ENCODE data around the gene DLST.
A peak's percentile ranks its signal among the peaks of the same experiment; 100 is the strongest.

Gene DLST

DNA sequence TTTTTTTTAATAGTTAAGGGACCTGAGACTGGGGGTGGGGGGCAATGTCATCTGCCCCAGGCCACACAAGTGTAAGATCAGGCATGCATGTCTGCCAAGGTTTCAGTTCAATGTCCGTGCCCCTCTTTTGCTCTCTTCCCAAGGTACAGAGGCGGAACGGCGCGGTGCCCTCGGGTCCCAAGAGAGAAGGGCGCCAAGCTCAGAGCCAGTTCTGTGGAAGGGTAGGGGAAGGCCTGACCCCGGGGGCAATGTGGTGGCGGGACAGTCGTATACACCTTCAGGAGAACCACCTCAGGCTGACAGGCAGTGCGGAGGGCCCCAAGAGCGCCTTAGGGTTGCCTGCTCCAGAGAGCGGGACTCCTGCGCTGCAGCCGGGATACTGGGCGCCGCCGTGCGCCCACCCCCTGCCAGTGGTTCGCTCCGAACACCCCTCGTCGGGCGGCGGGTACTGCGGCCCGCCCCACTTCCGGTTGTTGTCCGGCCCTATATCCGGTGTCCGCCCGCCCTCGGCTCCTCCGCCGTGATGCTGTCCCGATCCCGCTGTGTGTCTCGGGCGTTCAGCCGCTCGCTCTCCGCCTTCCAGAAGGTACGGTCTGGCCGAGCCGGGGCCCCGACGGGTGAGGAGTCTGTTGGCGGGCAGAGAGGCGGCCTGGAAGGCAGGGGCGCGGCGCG is at the start of gene DLST:
Gene DLST, plus strand, starts transcription at position 486 of the 672 bp plus-strand sequence. Its CDS starts 38 bp downstream, at position 524.
- peak; percentile 91 for DNase-seq

- no peak for DNase-seq
Measured at GRCh38 chr14:74832849-74833248, 48.9 kb upstream of the DLST start.

DNA sequence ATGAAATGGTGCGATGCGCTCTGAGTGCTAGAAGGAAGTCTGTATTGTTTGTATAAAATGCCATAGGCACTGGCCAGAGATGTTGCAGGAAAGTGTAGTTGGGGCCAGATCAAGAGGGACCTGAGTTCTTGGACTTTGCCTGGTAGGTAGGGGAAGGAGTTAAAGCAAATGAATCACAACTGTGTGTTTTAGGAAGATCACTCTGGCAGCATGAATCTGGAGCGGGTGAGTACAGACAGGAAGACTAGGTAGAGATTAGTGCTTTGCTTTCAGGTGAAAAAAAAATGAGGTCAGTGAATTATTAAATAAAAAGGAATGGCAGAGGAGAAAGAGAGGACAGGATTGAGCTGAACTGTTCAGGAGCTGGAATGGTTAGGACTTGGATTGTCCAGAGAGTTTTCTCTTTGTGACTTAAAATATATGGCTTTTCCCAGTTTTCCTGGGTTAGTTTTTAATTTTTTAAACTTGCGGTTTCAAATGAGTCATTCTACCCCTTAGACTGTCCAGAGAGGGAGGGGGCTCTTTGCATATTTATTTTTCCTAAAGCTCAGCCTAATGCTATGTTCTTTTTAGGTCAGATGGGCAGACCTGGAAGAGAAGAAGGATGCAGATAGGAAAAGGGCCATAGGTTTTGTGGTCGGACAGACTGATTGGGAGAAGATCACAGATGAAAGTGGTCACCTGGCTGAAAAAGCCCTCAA is 46.9 kb upstream of the DLST start:
- DNase-seq: no peak

DNA sequence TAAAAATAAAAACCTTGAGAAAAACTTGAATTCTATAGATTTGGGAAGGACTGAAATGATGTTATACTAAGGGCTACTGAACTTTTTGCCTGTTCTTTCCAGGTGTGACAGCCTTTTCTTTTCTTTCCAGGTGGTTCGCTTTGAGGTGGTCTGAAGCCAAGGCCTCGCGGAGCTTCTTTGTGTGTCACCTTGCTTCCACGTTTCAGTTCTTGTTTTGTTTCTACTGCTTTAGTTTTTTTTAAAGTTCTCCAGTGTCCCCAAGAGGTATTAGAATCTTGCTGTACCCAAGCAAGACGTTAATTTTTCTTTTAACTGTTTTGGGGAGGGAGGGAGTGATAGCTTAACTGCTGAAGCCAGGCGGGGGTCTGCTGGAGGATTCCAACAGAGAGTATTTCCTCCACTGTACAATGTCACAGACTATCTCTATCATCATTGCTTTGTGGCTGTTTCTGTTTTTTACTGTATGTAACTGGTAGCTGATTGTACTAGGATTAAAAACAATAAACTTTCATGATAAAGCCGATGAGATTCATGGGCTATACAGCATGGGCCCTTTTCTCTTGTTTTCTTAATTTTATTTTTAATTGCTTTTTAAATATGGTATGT is 46.0 kb upstream of the DLST start:
- DNase-seq: no peak

DNA sequence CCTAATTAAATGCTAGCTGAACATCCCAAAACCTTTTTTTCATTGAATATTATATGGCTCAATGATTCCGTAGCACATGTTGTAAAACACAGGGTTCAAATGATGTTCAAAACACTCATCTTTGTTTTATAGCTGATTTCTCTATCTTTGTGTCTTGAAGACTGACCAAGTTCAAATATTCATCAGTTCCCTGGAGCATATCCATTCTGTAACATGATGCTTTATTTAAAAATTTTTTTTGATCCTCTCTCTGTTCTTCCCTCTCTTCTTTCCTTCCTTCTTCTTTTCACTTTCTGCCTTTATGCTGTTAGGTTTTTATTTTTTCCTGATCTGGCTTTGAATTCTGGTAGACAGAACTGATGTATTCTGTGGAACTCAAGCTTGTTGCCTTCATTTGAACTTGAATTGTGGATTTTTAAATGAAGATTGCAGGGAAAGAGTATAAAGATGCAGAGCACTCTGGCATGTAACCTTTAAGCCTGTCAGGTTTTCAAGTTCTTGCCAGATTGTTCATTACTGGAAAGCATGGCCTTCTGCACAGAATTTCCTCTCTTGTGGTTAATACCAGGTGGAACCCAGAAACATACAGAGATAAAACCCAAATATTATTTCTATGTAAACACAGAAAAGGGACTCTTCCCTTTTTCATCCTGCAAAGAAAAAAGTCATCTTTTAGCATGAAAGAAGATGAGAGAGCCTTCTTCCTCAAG is 45.3 kb upstream of the DLST start:
- no peak for DNase-seq

DNA sequence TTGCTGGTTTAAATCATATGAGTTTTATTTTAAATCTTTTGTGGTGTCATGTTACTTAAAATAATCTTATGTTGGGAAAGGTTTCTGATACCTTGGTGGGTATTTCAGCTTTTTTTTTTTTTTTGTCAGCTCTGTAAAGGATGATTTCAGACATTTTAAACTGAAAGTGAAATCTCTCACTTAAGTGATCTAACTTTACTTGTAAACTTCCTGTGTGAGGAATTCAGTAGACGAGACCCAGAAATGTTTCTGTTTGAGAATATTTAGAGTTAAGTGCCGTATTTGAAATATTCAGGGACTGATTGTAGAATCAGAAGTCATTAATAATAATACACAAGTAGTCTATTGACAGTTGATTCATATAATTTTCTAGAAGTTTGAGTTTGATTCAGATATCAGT is 43.5 kb upstream of the DLST start:
- no peak for DNase-seq

DNA sequence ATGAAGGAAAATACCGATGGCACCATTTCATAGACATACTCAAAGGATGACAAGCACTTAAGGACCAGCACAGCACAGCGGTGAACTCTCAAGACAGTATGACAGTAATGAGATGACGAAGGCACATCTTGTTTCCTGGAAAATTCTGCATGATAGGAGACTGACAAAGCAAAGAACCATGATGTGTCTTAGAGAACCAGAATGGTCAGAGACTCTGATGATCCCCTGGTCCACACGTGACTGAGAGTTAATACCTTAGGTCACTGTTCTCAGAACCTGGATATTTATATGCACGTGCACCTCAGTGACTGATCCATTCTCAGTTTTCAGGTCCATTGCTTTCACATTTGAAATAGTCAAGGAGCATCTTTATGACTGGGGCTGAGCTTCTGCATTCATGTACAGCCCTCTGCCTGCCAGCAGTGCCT is 41.1 kb upstream of the DLST start:
- no peak for DNase-seq

GRCh38 chr14:74841230-74842207 is 40.2 kb upstream of the DLST start:
- DNase-seq: no peak

- DNase-seq: no peak
Measured at GRCh38 chr14:74843653-74844052, 38.1 kb upstream of the DLST start.

DNA sequence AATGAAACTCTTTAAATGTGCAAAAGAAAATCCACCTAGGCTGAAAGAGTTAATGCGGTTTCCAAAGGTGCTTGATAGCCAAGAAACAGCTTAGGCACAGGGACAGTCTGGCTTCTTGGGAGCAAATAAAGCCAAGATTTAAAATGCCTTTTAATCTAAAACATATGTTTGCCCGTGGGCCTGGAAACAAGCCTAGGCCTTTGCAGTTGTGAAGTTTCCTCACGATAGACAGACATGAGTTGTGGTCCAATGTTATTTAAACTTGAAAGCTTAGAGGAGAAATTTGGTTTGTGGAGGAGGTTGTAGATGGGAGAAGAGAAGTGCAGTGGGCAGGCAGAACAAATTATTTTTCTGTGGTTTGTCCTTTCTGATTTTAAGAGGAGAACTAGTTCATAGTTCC is 35.5 kb upstream of the DLST start:
- peak; percentile 60 for DNase-seq

- no peak for DNase-seq
Measured at GRCh38 chr14:74846968-74847665, 34.6 kb upstream of the DLST start.

GRCh38 chr14:74848768-74849167 is 32.9 kb upstream of the DLST start:
- DNase-seq: no peak

- DNase-seq: no peak
Measured at GRCh38 chr14:74852922-74853530, 28.7 kb upstream of the DLST start.

- no peak for DNase-seq
Measured at GRCh38 chr14:74853581-74853980, 28.1 kb upstream of the DLST start.

DNA sequence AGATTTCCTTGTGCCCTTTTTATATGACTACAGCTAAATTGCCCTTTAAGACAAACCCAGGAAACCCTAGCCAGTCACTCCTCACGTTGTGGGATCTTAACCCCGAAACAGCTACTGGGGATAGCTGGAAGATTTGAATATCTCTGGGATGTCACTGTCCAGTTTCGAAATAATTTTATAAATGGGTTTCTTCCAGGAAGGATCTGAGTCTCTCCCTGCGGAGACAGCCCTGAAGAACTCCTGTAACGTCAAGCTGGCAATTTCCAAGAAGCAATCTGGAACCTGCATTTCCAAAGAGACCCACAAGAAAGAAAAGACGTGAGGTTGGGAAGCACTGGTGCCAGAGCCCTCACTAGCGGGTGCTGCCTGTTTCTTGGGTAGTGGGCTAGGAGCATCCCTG is 26.7 kb upstream of the DLST start:
- no peak for DNase-seq

GRCh38 chr14:74855945-74856344 is 25.8 kb upstream of the DLST start:
- DNase-seq: no peak

GRCh38 chr14:74856366-74856765 is 25.4 kb upstream of the DLST start:
- no peak for DNase-seq

DNA sequence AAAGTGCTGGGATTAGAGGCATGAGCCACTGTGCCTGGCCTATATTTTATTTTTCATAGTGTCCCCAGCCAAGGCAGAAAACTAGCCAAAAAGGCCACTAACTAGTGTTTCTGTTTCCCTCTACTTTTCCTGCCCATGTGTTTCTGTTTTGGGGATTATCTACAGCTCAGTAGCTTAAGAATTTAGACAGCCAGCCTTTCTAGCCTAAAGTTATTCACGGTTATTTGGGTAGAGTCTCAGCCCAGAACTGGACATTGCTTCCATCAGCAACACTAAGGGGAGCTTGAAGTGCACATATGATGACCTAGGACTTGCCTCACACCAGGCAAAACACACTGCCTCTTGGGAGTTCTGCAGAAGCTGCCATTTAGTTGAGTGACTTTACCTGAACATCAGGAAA is 23.7 kb upstream of the DLST start:
- DNase-seq: no peak

DNA sequence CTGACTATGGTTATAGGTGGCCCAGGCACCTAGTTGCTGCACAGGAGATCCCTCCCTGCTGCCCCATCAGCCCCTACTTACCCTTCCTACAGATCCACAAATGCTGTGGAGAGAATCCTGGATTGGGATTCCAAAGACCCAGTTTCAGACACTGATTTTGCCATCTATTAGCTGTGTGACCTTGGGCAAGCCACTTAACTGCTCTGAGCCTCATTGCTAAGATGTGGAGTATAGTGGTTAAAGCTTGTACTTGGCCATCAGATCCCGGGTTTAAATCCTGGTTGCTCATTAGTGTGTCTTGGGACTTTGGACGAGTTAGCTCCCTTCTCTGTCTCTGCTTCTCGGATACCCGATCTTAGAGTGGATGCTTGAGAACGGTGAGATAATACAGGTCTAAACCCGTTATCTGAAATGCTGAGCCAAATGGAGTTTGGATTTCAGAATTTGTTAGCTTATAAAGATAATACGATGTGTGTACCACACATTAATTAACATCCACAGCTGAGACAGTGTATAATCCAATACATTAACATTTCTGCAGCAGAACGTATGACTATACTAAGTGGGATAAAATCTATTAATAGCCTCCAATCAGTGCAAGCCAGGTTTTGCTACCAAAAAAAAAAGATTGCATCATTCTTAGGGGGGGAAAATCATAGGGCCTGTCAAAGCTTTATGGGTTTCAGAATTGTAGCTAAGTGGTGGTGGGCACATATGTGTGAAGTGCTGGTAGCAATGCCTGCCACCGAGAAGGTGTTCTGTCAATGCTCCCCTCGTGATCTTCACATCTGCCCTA is 21.8 kb upstream of the DLST start:
- no peak for DNase-seq
